ENCODE data around the gene PDGFA.

The PDGFA gene

DNA sequence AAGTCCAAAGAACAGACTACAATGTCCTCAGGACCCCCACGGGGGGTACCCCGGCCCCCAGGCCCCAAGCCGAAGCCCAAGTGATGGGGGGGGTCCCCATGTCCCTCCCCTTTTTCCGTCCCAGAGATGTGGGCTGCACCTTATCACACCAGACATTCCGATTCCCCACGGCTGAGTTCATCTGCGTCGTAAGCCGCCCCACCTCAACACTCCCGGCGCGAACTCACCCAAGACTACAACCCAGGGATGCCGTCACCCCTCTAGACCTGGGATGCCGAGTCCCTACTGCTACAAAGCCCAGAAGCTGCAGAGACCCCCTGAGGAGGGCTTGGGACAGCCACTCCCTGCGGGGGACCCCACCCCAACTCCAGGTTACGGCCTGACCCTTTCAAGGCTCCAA is 14.5 kb downstream of the PDGFA start:
- DNase-seq (ENCODE audit: low read depth in 2 of 2, low spot score in 1 of 2): no peak

DNA sequence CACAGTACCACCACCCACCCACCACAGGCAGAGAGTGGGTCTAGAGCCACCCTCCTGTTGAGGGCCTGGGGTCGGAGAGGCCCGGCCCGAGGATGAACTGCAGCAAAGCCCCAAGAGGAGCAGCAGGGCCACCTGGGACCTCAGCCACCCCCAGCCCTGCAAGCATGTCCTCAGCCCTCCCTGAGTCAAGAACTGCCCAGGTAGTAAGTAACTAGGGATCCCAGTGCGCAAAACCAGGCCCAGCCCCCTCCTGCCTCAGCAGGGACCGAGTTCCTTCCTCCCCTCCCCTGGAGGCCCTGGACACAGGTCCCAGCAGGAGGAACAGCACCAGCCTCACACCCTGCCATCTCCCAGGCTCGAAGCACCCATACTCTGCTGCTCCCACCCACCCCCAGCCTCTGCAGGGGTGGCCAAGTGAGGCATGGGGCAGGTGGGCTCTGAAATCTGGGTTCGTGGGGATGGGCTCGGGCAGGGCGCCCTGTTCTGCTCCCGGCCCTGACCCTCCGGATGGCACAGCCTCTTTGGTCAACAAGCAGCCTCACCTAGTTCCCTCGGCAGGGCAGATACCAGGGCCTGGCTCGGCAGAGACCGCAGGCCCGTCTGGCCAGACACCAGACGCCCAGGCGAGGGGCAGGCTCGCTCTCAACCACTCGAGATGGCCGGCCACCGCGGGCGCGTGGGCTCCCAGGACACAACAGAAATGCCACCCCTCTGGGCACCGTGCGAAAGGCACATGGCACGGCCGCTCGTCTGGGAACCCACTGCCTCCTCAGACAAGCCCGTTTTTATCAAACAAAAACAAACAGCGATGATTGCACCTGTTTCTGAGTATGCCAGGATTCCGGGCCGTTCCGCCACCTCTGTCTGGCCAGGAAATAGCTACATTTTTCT is 15.2 kb downstream of the PDGFA start:
- DNase-seq (ENCODE audit: low read depth in 2 of 2, low spot score in 1 of 2): no peak

DNA sequence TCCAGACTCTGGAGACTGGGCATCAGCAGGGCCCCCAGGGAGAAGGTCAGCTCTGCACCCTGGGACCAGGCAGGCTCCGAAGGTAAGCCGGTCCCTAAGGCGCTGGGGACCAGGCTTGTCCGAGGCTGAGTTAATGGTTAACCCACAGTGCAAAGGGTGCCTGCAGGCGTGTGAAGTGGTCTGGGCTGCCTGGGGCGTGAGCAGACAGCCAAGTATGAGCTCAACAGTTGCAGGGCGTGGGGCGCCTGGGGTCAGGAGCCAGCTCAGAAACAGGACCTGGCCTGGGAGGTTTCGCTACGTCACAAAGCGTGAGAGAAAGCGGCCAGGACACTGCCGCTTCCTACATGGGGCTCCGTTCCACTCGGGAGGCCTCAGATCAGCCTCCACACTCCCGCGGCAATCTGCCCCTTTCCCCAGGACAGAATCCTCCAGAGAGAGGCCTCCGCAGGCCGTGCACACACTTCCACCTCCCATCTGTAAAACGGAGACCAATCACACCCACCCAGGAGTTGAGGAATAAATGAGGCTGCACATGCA is 16.0 kb downstream of the PDGFA start:
- DNase-seq (ENCODE audit: low read depth in 2 of 2, low spot score in 1 of 2): no peak

- DNase-seq (ENCODE audit: low read depth in 2 of 2, low spot score in 1 of 2): no peak
Observed at GRCh38 chr7:502296-502695, 17.4 kb downstream of the PDGFA start.

GRCh38 chr7:501526-501925 is 18.1 kb downstream of the PDGFA start:
- no peak for DNase-seq (ENCODE audit: low read depth in 2 of 2, low spot score in 1 of 2)

GRCh38 chr7:500521-501420 is 18.9 kb downstream of the PDGFA start:
- no peak for DNase-seq (ENCODE audit: low read depth in 2 of 2, low spot score in 1 of 2)

DNA sequence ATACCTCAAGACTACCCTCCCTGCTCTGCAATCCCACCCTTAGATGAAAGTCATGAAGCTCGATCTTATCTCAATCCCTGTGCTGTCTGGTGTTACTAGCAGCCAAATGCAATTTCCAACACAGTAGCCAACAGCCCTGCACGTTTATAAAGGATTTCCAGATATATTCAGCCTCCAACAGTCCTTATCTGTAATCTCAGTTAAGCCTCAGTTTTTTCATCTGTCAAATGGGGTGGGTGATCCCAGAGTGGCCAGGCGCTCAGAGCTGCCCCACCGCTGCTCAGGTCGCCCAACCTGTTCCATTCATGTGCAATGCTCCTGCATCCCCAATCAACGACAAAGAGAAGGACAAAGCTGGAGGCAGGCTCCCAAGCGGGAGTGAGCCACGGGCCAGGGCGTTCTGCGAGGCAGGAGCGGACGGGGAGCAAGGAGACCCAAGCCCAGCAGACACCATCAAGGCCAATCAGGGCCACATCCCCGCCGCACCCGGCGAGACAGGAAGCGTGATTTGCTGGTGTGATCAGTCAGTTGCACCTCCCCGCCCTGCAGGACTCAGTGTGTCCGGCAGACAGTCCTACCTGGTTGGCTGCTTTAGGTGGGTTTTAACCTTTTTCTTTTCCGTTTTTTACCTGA is 19.7 kb downstream of the PDGFA start:
- no peak for DNase-seq (ENCODE audit: low read depth in 2 of 2, low spot score in 1 of 2)

DNA sequence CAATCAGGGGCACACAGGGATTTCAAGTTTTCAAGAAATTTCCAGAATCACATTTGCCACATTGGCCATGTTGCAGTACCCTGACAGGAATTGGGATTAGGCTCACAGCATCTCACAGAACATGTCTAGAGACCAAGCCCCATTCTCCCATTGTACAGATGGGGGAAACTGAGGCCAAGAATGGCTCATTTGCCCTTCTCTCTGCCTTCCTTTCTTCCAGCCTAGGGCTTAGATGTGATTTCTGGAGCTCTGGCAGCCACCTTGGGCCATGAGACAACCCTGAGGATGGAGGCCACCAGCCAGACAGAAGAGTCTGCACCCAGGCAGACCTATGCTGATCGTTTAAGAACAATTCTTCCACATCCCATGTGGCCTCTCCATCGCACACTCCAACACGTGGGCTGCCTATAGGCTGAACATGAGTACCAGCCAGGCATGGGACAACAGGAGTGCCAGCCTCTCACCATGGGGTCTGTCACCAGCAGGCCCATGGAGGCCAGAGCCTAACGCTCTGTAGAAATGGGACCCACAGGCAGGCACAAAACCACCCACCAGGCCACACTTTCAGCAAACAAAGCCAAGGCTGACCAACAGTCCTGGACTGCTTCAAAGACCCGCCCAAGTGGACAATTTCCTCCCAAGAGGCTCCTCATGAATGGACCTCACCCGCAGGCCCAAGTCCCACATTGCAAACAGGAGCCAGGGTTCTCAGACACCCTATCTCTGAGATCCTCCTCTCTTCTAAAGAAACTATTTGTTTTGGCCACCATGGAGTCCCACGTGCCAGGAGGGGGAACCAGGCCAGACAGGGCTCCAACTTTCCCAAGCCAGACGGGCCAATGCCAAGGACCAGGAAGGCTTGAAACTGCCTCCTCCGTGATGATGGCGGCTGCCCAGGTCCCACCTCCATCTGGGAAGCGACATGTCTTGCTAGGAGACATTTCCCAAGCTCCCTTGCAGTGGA is 20.7 kb downstream of the PDGFA start:
- no peak for DNase-seq (ENCODE audit: low read depth in 2 of 2, low spot score in 1 of 2)

GRCh38 chr7:497946-498655 is 21.5 kb downstream of the PDGFA start:
- DNase-seq (ENCODE audit: low read depth in 2 of 2, low spot score in 1 of 2): no peak

- no peak for DNase-seq (ENCODE audit: low read depth in 2 of 2, low spot score in 1 of 2)
Observed at GRCh38 chr7:497346-497745, 22.3 kb downstream of the PDGFA start.

GRCh38 chr7:496528-497295 is 22.9 kb downstream of the PDGFA start:
- DNase-seq (ENCODE audit: low read depth in 2 of 2, low spot score in 1 of 2): no peak

DNA sequence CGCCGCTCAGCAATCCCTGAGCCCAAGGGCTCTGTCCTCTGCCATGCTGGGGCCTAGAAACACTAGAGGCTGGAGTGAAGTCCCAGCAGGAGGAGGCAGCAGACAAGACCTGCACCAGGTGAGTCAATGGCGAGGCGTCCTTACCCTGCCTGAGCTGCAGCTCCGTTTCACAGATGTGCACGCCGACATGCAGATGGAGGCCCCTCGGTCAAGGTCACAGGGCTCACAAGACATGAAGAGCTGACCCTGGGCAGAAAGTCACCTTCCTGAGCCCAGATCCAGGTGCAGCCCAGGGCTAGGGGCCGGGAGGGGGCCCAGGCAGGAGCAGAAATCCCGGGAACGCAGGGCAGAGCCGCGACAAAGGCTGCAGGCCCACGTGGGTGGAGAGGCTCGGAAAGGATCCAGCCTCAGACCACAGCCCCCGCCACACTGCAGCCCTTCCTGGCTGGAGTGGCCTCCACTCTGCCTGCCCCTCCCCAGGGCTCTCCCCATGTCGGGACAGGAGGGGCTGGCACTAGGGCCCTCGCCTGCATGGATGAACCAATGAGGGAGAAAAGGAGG is 23.8 kb downstream of the PDGFA start:
- DNase-seq (ENCODE audit: low read depth in 2 of 2, low spot score in 1 of 2): no peak

DNA sequence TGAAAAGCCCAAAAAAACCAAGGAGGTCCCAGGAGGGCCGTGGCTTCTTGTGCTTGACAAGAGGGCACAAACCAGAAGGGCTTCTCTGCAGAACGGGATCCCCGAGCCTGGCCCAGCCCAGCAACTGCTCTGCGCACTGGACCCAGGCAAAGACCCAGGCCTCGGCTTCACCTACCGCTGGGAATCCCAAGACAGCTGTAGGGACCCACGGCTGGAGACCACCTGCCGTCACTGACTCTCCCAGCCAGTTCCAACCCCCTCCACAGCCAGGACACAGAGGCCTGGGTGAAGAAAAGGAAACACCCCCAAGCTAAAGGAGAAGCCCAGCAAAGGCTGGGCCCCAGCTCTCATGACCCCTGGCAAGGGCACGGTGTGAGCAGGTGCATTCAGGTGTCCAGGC is 24.3 kb downstream of the PDGFA start:
- no peak for DNase-seq (ENCODE audit: low read depth in 2 of 2, low spot score in 1 of 2)

DNA sequence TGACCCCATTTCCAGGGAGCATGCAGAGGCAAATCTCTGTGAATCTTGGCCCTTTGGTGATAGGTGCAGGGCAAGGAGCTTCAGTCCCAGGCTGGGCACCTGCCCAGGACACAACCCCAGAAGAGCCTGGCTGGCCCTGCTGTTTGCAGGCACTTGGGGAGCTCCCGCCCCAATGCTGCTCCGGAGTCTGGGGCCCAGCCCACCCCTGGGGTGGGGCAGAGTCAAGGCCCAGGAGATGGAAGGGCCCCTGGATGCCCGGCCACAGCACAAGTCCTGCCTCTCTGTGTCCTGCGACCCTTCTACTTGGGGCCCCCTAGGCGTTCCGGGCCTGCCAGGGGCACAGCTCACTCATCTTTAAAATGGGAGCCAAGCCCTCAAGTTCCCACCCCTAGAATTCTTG is 24.7 kb downstream of the PDGFA start:
- DNase-seq (ENCODE audit: low read depth in 2 of 2, low spot score in 1 of 2): no peak

GRCh38 chr7:494259-494687 is 25.4 kb downstream of the PDGFA start:
- no peak for DNase-seq (ENCODE audit: low read depth in 2 of 2, low spot score in 1 of 2)

GRCh38 chr7:493661-494251 is 25.9 kb downstream of the PDGFA start:
- no peak for DNase-seq (ENCODE audit: low read depth in 2 of 2, low spot score in 1 of 2)

- DNase-seq (ENCODE audit: low read depth in 2 of 2, low spot score in 1 of 2): no peak
Observed at GRCh38 chr7:492714-493065, 27.0 kb downstream of the PDGFA start.

Measured in stimulated activated CD8-positive, alpha-beta memory T cell treated with anti-CD3 and anti-CD28 coated beads, Interleukin-4, amount 100 ng/mL, for 4 hours (primary cell).